ENCODE results near the gene HSPA1L.
"Not testable (repeated sequence)": the region's sequence is repeated elsewhere in the genome, so short reads cannot be mapped to it uniquely, and the experiment has no call there.

HSPA1L gene

DNA sequence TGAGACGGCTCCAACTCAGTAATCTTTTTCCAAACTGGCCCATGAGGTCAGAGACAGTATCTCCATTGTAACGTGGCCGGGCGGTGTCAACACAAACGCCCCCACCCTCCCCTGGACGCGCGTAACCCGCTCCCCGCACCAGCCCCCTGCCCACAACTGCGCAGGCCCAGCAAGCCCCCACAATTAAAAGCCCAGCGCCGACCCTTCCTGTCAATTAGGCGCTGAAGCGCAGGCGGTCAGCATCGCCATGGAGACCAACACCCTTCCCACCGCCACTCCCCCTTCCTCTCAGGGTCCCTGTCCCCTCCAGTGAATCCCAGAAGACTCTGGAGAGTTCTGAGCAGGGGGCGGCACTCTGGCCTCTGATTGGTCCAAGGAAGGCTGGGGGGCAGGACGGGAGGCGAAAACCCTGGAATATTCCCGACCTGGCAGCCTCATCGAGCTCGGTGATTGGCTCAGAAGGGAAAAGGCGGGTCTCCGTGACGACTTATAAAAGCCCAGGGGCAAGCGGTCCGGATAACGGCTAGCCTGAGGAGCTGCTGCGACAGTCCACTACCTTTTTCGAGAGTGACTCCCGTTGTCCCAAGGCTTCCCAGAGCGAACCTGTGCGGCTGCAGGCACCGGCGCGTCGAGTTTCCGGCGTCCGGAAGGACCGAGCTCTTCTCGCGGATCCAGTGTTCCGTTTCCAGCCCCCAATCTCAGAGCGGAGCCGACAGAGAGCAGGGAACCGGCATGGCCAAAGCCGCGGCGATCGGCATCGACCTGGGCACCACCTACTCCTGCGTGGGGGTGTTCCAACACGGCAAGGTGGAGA, at the start of gene HSPA1L, which contains the start of gene HSPA1A:
TSS of gene HSPA1L (minus strand) at position 259 of the 814 bp plus-strand sequence. CDS start 3,311 bp downstream, outside the sequence.
TSS of gene HSPA1A (plus strand) at position 519 of the 814 bp plus-strand sequence. CDS start at position 733, 214 bp downstream.
- peak; percentile 86 for DNase-seq

DNA sequence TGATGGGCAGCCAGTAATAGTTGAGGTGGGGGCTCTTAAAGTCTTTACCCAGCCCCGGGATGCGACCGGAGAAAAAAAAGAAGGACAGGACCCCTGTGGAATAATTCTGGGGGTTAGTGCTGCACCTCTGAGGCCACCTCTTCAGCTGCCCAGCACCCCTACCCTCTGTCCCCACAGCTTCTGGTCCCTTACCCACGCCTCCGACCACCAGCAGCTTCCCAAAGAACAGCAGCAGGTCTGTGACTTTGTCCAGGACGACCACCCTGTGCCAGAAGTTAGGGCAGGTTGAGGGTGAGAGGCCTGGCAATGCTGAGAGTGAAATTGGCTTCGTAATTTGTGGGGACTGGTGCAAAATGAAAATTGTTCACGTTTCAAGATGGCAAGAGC, 49.7 kb upstream of the HSPA1L start:
- DNase-seq, result no peak

DNA sequence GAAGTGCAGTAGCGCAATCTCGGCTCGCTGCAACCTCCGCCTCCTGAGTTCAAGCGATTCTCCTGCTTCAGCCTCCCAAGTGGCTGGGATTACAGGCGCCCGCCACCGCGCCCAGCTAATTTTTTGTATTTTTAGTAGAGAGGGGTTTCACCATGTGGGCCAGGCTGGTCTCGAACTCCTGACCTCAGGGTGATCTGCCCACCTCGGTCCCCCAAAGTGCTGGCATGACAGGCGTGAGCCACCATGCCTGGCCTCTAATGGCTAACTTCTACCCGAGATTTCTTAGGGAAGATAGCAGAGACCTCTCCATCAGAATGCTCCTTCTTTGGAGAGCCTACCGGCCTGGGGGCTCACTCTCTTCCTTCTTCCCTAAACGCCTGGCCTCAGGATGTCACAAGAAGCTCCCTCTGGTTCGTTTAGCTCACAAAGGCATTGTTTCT, 49.1 kb upstream of the HSPA1L start:
- DNase-seq, result not testable (repeated sequence)

DNA sequence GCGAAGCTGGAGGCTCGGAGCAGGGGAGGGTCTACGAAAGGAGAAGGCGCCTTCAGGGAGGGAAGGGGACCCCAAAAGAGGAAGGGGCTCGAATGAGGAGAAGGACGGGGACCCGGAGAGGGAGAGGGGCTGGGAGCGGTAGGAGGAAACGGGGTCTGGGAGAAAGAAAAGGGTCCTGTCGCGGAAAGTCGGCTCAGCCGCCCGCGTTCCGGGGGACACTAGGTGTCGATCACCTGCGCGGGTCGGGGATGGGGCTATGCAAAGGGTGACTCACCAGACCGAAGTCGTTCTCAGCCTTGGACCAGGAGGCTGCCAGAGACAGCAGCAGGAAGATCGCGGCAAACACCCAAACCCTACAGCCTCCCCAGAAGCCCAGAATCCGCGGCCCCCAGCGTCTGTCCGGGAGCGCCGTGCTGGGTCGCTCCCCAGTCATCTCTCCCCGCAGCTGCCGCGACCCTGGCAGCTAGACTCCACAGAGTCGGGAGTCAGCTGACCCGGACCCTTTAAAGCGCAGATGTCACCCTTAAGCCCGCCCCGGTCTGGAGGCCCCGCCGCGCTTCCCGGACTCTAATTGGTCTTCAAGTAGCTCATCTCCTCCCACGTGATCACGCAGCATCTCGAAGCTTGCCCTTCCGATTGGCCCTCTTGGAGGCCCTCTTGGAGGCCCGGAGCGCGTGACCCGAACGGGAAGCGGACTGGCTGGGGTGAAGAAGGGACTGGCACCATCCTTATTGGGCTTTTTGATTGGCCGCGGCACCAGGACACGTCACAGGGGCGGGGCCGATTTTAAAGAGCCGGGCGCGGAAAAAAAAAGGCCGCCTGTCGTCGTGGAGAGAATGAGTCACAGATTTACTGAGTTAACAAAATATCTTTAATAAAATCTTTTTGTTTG, 47.5 kb upstream of the HSPA1L start, which contains the start of gene NEU1:
TSS of gene NEU1 (minus strand) at position 478 of the 892 bp plus-strand sequence. CDS start at position 433, 45 bp downstream.
- DNase-seq, result peak; percentile 100

DNA sequence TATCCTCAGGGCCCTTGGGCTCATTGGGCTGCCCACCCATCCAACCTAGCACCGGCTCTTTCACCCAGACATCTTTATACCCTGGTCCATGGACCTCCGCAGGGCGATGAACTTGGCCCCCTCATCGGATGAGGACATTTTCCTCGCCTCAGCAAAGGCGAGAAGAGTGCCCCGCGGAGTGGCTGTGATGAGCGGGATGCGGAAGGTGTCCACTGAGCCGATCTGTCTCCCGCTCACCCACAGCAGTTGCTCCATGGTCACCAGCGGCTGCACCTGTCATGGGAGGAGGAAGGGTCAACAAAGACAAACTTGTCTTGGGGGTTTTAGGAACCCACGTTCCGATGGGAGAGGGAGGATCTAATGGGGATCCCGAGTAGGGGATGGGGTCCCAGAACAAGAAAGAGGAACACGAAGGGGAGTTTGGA, 46.8 kb upstream of the HSPA1L start:
- no peak for DNase-seq

DNA sequence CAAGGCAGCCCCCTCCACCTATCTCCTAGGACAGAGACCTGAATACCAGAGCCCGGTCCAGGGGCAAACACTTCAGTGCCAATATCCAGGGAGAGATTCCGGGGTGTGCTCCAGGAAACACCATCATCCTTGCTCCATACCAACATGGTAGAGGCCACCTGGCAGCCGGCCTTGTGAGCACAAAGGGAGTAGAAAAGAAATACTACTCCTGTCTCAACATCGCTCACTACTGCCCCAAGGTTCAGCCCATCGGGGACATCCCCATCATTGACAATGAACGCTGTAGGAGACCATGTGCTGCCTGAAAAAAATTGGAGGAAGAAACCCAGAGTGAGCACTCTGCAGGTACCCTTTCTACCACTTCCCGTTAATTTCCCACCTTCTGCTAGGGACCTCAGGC, 46.1 kb upstream of the HSPA1L start:
- no peak for DNase-seq

DNA sequence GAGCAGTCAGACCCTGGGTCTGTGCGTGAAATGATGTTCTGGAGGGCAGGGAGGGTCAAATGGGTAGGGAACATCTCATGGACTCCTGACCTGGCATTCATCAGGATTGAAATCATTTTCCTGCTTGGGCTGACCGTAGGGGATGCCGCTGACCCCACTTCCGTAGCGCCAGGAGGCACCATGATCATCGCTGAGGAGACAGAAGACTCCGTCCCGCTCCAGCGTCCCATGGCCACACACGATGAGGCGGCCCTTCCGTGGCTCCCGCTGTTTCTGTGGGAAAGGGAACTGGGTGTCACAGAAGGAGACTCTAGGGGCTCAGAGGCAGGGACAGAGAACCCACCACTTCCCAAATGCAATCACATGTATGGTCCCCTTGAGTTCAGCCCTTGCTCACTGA, 45.3 kb upstream of the HSPA1L start:
- DNase-seq, result no peak

DNA sequence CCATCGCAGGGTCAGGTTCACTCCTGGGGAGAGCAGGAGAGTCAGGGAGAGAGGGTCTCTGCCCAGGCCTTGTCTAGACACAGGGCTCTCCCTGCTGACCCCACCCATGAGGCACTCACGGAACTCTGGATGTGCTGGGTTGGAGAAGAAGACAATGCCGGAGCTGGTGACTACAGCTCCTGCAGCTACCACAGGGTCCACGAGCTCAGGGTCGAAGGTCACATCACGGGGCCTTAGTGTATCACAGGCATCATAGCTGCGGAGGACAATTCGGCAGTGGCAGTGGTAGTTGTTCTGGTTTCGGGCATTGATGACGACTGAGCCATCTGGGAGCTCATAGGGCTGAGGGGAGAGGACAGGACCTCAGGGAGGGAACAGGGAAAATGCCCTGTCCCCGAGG, 44.8 kb upstream of the HSPA1L start:
- DNase-seq, result no peak

DNA sequence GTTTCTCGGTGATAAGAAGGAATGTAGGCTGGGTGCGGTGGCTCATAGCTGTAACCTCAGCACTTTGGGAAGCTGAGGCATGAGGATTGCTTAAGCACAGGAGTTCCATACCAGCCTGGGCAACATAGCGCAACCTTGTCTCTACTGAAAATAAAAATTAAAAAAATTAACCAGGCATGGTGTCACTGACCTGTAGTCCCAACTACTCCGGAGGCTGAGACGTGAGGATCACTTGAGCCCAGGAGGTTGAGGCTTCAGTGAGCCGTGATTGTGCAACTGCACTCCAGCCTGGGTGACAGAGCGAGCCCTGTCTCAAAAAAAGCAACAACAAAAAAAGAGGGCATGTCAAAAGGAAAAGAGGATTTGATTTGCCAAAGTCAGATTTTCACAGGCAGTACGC, 43.6 kb upstream of the HSPA1L start:
- DNase-seq, result no peak

DNA sequence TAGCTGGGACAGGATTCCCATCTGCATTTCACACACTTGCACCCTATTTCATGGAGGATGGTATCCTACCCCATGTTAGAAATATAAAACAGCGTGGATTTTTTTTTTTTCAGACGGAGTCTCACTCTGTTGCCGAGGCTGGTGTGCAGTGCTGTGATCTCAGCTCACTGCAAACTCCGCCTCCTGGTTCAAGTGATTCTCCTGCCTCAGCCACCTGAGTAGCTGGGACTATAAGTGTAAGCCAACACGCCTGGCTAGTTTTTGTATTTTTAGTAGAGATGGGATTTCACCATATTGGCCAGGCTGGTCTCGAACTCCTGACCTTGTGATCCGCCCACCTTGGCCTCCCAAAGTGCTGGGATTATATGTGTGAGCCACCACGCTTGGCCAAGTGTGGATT, 42.7 kb upstream of the HSPA1L start:
- DNase-seq, result not testable (repeated sequence)

DNA sequence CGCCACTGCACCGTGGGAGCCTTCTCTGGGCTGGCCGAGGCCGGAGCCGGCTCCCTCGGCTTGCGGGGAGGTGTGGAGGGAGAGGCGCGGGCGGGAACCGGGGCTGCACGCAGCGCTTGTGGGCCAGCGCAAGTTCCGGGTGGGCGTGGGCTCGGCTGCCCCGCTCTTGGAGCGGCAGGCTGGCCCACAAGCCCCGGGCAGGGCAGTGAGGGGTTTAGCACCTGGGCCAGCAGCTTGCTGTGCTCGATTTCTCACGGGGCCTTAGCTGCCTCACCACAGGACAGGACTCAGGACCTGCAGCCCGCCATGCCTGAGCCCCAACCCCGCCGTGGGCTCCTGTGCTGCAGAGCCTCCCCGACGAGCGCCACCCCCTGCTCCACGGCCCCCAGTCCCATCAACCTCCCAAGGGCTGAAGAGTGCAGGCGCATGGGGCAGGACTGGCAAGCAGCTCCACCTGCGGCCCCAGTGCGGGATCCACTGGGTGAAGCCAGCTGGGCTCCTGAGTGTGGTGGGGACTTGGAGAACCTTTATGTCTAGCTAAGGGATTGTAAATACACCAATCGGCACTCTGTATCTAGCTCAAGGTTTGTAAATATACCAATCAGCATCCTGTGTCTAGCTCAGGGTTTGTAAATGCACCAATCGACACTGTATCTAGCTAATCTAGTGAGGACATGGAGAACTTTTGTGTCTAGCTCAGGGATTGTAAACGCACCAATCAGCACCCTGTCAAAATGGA, 37.1 kb upstream of the HSPA1L start:
- not testable (repeated sequence) for DNase-seq

DNA sequence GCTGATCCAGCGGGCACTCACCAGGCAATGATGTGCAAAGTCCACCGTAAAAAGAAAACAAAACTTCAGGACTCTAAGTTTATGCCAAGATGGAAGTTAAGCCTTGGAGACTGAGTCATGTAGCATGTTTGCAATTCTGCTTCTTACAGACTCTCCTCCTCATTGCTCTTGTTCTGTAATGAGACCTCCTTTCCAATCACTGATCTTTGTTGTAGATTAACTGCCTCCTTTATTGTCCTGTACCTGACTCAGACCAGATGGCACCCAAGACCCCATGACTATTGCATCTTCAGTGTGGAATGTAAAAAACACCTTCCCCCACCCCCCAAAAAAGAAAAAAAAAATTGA, 36.4 kb upstream of the HSPA1L start:
- no peak for DNase-seq

DNA sequence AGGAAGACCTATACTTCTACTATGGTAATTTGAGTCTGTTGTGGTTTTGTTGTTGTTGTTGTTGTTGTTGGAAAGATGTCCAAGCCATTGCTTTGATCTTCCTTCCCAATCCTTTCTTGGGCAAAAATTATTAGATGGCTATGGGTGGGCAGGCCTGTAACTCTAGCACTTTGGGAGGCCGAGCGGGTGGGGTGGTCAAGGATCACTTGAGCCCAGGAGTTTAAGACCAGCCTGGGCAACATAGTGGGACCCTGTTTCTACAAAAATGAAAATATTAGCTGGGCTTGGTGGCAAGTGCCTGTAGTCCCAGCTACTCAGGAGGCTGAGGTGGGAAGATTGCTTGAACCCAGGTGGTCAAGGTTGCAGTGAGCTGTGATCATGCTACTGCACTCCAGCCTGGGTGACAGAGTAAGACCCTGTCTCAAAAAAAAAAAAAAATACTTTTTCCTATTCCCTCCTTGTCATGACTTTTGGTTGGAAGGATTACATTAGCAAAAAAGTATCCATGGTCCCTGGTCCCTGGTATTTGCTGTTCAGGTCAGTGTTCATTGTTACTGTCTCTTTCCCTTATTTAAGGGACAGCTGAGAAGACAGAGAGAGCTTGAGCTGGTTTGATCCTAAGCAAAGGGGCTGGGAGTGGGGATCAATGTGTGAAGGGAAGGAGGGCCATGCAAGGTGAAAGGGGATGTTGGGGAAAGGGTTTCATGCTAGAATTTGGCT, 35.8 kb upstream of the HSPA1L start:
- DNase-seq, result no peak

DNA sequence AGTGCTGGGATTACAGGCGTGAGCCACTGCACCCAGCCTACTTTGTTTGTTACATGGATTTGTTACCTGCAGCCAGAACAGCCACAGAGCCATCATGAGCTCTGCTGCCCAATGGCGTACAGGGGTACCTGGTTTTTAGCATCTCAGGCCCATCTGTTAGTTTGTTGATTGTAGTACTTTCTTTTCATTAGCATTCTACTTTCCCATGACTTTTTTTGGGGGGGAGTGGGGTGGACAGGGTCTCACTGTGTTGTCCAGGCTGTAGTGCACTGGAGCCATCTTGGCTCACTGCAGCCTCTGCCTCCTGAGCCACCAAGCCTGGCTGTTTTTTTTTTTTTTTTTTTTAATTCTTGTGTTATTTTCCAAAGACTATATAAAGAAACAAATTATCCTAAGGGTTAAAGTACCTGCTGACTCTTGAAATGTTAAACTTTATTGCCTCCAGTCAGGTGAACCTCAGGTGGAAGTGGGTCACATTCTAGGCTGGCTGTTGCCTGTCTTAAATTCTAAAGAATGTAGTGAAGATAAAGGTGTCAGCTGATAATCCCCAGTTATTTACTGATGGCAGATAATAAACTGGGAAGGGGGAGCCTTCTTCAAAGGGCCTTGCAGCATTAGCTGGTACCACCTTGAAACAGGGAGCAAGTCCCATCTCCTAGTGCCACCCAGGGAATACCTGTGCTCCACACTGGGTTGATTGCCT, 32.3 kb upstream of the HSPA1L start:
- no peak for DNase-seq

DNA sequence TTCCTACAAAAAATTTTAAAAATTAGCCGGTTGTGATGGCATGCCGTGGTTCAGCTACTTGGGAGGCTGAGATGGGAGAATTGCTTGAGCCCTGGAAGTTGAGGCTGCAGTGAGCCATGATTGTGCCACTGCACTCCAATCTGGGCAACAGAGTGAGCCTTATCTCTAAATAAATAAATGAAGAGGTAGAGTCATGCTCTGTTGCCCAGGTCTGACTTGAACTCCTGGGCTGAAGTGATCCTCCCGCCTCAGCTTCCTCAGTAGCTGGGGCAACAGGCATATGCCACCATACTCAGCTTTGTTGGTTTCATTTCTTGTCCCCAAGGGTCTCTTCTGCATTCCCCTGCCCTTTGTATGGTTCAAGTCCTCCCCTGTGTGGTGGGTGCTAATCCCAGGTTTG, 29.4 kb upstream of the HSPA1L start:
- DNase-seq, result no peak

DNA sequence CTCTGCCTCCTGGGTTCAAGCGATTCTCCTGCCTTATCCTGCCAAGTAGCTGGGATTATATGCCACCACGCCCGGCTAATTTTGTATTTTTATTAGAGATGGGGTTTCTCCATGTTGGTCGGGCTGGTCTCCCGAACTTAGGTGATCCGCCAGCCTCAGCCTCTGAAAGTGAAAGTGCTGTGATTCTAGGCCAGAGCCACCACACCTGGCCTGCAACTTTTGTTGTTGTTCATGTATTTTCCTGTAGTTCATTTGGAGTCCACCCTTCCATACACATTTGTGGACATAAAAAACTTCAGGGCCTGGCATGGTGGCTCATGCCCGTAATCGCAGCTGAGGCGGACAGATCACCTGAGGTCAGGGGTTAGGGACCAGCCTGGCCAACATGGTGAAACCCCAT, 27.0 kb upstream of the HSPA1L start:
- DNase-seq, result no peak

DNA sequence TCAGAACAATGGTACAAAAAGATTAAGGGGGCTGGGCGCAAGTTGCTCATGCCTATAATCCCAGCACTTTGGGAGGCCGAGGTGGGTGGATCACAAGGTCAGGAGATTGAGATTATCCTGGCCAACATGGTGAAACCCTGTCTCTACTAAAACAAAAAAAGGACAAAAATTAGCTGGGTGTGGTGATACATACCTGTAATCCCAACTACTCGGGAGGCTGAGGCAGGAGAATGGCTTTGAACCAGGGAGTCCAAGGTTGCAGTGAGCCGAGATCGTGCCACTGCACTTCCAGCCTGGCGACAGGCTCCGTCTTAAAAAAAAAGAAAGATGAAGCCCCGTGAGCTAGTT, 24.7 kb upstream of the HSPA1L start:
- DNase-seq, result not testable (repeated sequence)

DNA sequence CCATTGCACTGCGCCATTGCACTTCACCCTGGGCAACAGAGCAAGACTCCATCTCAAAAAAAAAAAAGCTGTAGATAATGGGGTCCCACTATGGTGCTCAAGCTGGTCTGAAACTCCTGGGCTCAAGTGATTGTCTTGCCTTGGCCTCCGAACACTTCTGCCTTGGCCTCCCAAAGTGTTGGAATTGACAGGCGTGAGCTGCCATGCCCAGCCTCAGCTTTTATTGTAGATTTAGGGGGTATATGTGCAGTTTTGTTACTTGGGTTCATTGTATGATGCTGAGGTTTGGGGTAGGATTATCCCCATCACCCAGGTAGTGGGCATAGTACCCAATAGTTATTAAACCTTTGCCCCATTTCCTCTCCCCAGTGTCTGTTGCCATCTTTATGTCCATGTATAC, 23.9 kb upstream of the HSPA1L start:
- DNase-seq, result no peak

DNA sequence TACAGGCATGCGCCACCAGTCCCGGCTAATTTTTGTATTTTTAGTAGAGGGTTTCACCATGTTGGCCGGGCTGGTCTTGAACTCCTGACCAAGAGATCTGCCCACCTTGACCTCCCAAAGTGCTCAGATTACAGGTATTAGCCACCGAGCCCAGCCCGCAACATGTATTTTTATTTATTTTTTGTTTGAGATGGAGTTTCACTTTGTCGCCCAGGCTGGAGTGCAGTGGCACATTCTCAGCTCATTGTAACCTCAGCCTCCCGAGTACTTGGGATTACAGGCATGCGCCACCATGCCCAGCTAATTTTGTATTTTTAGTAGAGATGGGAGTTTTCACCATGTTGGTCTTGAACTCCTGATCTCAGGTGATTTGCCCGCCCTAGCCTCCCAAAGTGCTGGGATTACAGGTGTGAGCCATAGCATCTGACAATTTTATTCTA, 23.1 kb upstream of the HSPA1L start:
- DNase-seq, result not testable (repeated sequence)

DNA sequence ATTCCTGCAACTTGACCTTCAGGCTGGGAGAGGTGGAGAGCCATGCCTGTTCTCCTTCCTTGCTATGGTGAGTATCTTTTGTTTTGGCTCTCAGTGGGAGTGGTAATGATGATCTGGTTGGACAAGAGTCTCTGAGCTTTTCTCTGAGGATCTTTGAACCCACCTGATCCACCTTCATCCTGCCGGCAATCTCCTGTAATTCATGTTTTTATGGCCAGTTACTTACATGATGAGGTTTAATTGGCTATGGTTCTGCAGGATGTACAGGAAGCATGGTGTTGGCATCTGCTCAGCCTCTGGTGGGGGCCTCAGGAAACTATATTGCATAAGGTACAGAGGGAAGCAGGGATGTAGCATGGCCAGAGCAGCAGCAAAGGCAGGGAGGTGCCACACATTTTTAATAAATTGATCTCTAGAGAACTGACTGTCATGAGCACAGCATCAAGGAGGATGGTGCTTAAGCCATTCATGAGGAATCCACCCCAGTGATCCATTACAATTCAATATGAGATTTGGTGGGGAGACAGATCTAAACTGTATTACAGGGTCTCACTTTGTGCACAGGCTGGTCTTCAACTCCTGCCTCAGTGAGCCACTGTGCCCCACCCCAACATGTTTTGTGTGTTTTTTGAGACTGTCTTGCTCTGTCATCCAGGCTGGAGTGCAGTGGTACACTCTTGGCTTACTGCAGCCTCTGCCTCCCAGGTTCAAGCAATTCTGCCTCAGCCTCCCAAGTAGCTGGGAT, 22.5 kb upstream of the HSPA1L start:
- DNase-seq, result no peak
